T-cell (primary cell): ENCODE measurements around the gene SEMA5B. TPM values are rescaled to one million over a fixed set of nuclear protein-coding genes. Genes with fewer than 3 reads are reported as not detected.

Source experiments
- ATAC-seq, 4 experiments: fragments of 200-7000 bp in 3 of 4; fragments of 150-1000 bp in 1 of 4; cut with Tn5 transposase; replicated peaks in 1 of 4; 1 replicate in 3 of 4; 2 replicates in 1 of 4; pipeline ENCODE4 v1.10.0; 2021; ENCODE audit warnings: moderate library complexity in 3 of 4, mild to moderate bottlenecking in 2 of 4, moderate number of reproducible peaks in 1 of 4
- CTCF ChIA-PET, 2 donors: fragments of 300-600 bp; sonication (Branson Sonifier 250); formaldehyde crosslinking; loops; one replicate each; lab custom pipeline; 2022; ENCODE audit warnings: antibody characterized with exemption in 2 of 2; lab: Charles Lee
- POLR2A ChIA-PET, 2 donors: fragments of 300-600 bp; sonication (Branson Sonifier 250); formaldehyde crosslinking; loops; one replicate each; lab custom pipeline; 2022; ENCODE audit warnings: antibody characterized with exemption in 2 of 2; lab: Charles Lee
- DNase-seq, 35 experiments: peaks; one replicate each; pipeline versions ENCODE4 v3.0.0 to v3.0.0-alpha.2; 2013 to 2023
- H3K27ac ChIP-seq: one replicate; pipeline ENCODE4 v1.5.1; 2013; ENCODE audit warnings: low read length
- H3K27me3 ChIP-seq, 2 experiments: replicated peaks in 1 of 2; 1 replicate in 1 of 2; 2 replicates in 1 of 2; pipeline versions ENCODE4 v1.6.1 to v1.7.0; 2013; ENCODE audit warnings: low read length in 1 of 2, mixed read lengths in 1 of 2; ENCODE audit not compliant: control insufficient read depth in 2 of 2, insufficient read depth in 2 of 2; ENCODE audit errors: extremely low read depth in 1 of 2
- H3K36me3 ChIP-seq, 2 donors: 1 replicate in 1 of 2; 2 replicates in 1 of 2; pipeline versions ENCODE4 v1.6.1 to v1.7.0; 2013; ENCODE audit warnings: low read length in 1 of 2; ENCODE audit not compliant: control insufficient read depth in 2 of 2, insufficient read depth in 1 of 2; ENCODE audit errors: extremely low read depth in 1 of 2
- H3K4me1 ChIP-seq, 2 experiments: 1 replicate in 1 of 2; 2 replicates in 1 of 2; pipeline versions ENCODE4 v1.6.1 to v1.7.0; 2013; ENCODE audit warnings: low read length in 2 of 2, mixed read lengths in 1 of 2; ENCODE audit not compliant: insufficient read depth in 2 of 2, control insufficient read depth in 1 of 2; ENCODE audit errors: extremely low read depth in 1 of 2
- H3K4me3 ChIP-seq, 2 donors: 1 replicate in 1 of 2; 2 replicates in 1 of 2; pipeline versions ENCODE4 v1.5.1 to v1.7.0; 2013; ENCODE audit warnings: mild to moderate bottlenecking in 2 of 2, low read length in 1 of 2, moderate library complexity in 1 of 2; ENCODE audit not compliant: control insufficient read depth in 1 of 2; ENCODE audit errors: extremely low read depth in 1 of 2
- H3K9me3 ChIP-seq: 2 replicates; pipeline ENCODE4 v1.7.0; 2013
- H3K27ac Mint-ChIP-seq, 2 donors: one replicate each; pipeline ENCODE4 v1.8.0; 2020 to 2021; ENCODE audit warnings: mild to moderate bottlenecking in 2 of 2, mixed read lengths in 2 of 2
- H3K27me3 Mint-ChIP-seq, 2 donors: one replicate each; pipeline ENCODE4 v1.8.0; 2021 to 2022; ENCODE audit warnings: mixed read lengths in 2 of 2
- H3K36me3 Mint-ChIP-seq: one replicate; pipeline ENCODE4 v1.8.0; 2021; ENCODE audit warnings: mixed read lengths
- H3K4me1 Mint-ChIP-seq, 3 donors: one replicate each; pipeline ENCODE4 v1.8.0; 2020 to 2022; ENCODE audit warnings: mixed read lengths in 3 of 3, mild to moderate bottlenecking in 1 of 3
- H3K4me3 Mint-ChIP-seq, 3 donors: one replicate each; pipeline ENCODE4 v1.8.0; 2020 to 2022; ENCODE audit warnings: mild to moderate bottlenecking in 3 of 3, mixed read lengths in 3 of 3, moderate library complexity in 3 of 3
- H3K9me3 Mint-ChIP-seq, 3 donors: one replicate each; pipeline ENCODE4 v1.8.0; 2020 to 2022; ENCODE audit warnings: mixed read lengths in 3 of 3
- WGBS: methylation state at CpG from one replicate; pipeline ENCODE4 v1.1.5; 2013; ENCODE audit warnings: missing lambda C conversion rate; ENCODE audit not compliant: insufficient coverage; 5-methylcytosine and 5-hydroxymethylcytosine counted together
- total RNA-seq, 35 experiments: library from RNA in 6 of 35; stranded (reverse) in 6 of 35; fragments of 120-200 nt in 1 of 35; gene quantifications; one replicate each; pipeline versions ENCODE4 v1.2.1 to v1.2.4 and lab custom pipeline; 2013 to 2026

The SEMA5B gene
- total RNA-seq, 5 donors from 2014 or later (not counting 1 experiment from before 2014, with no cell fraction given) = 0.08 to 0.32 (median 0.21) TPM; not detected in 1

GRCh38 chr3:122892118-122892960 is 135.2 kb downstream of the SEMA5B start:
- H3K9me3 Mint-ChIP-seq = no peaks in the 10 kb centered on the region
- H3K36me3 ChIP-seq = no peaks in the 10 kb centered on the region
- no peaks in the 10 kb centered on the region for H3K36me3 Mint-ChIP-seq
- no peak overlapping the region for H3K4me3 ChIP-seq
- H3K4me1 Mint-ChIP-seq = peaks cover 13 to 20% (median 19%) of the 10 kb centered on the region in 3 donors
- H3K27ac Mint-ChIP-seq = no peak overlapping the region
- CTCF ChIA-PET = no interaction called here
- DNase-seq = no peak
- no peaks in the 10 kb centered on the region for H3K9me3 ChIP-seq
- peaks cover 0 to 5% of the 10 kb centered on the region in 2 experiments for H3K4me1 ChIP-seq
- ATAC-seq = no peak
- H3K27me3 ChIP-seq = no peaks in the 10 kb centered on the region
- WGBS = 94% methylated on average over 14 of the region's 21 CpGs
- H3K27ac ChIP-seq = no peak overlapping the region
- H3K4me3 Mint-ChIP-seq = no peak overlapping the region
- peaks cover 3 to 4% of the 10 kb centered on the region in 2 donors for H3K27me3 Mint-ChIP-seq
- POLR2A ChIA-PET = interaction anchor here in 1 of 2 donors (1.1 kb wide), 1 partner anchor 10 kb away, joined by 4 read pairs; no protein-coding TSS in a partner anchor

DNA sequence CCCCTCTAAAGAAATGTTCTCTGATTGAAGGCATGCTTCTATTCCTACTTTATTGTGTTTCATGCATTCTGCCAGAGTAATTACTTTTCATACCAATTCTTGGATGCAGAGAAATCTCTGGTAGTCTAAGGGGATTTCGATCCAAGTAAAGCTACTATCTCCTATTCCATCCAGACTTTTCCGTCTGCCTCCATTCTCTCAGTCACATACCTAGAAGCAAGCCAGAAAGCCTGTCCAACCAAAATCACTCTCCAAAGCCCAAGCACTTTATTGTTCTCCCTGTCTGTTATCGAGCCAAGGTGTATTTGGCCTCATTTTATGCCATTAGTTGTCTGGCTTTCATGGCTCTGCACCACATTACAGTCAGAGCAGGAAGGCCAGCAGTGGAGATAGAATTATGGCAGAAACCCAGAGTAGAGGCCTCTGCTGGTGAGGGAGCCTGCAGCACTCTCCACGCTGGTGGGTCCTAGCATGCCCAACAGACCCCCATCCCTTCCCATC is 136.8 kb downstream of the SEMA5B start:
- H3K27ac Mint-ChIP-seq = no peak overlapping the region
- no peaks in the 10 kb centered on the region for H3K9me3 ChIP-seq
- H3K4me3 Mint-ChIP-seq = no peak overlapping the region

DNA sequence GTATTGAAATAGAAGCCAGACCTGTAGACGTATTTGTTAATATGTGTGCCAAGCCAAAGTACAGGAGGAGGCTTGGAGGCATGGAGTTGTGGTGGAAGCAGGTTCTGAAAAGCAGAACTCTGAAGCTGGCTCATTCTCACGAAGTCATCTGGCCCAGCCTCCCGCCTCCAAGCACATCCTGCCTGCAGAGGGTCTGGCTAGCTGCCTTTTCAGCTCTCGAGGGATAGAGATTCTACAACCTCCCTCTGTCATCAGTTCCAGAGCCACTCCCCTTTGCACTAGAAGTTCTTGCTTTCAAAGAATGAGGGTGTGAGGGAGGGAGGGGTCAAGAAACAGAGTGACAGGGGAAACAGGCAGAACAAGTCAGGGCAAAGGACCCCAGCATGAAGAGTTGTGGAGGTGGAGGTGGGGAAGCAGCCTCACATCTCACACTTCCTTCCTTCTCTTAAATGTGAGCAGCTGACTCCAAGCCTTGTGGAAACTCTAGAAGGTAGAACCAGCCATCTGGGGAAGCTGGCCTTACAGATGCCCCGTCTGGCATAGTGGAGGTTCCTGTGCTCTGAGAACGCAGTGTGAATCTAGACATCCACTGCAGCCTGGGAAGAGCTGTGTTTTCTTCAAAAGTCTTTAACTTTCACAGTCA is 137.4 kb downstream of the SEMA5B start:
- H3K27me3 Mint-ChIP-seq = no peaks in the 10 kb centered on the region
- no peak overlapping the region for H3K27ac Mint-ChIP-seq
- Histone ChIP-seq H3K9me3 (no peaks in the 10 kb centered on the region), H3K27me3 (no peaks in the 10 kb centered on the region), H3K4me1 (peaks cover 0 to 5% of the 10 kb centered on the region in 2 experiments), H3K4me3 (no peak overlapping the region), H3K27ac (no peak overlapping the region), H3K36me3 (no peaks in the 10 kb centered on the region)
- H3K9me3 Mint-ChIP-seq = no peaks in the 10 kb centered on the region
- DNase-seq (peak in 1 of 35 experiments; percentile 6), ATAC-seq (peak in 2 of 4 experiments; percentile 37 to 53)
- H3K4me3 Mint-ChIP-seq = no peak overlapping the region
- WGBS = 40% methylated on average over 4 of the region's 6 CpGs
- POLR2A ChIA-PET = no interaction called here
- peaks cover 13 to 20% (median 19%) of the 10 kb centered on the region in 3 donors for H3K4me1 Mint-ChIP-seq
- CTCF ChIA-PET = no interaction called here
- H3K36me3 Mint-ChIP-seq = peaks cover 3% of the 10 kb centered on the region

More for the DNA sequence above, 136.8 kb downstream of the SEMA5B start:
- H3K36me3 ChIP-seq = no peaks in the 10 kb centered on the region
- 100% methylated on average over 3 of the region's 4 CpGs for WGBS
- H3K4me1 ChIP-seq = peaks cover 0 to 5% of the 10 kb centered on the region in 2 experiments
- Mint-ChIP-seq H3K9me3 (no peaks in the 10 kb centered on the region), H3K36me3 (peaks cover 3% of the 10 kb centered on the region), H3K4me1 (peaks cover 13 to 20% (median 19%) of the 10 kb centered on the region in 3 donors), H3K27me3 (no peaks in the 10 kb centered on the region)
- ChIA-PET CTCF (no interaction called here), POLR2A (interaction anchor here in 1 of 2 donors (1.1 kb wide), 1 partner anchor 9 kb away, joined by 4 read pairs; no protein-coding TSS in a partner anchor)
- ATAC-seq = no peak
- no peaks in the 10 kb centered on the region for H3K27me3 ChIP-seq
- no peak overlapping the region for H3K27ac ChIP-seq
- no peak for DNase-seq
- H3K4me3 ChIP-seq = no peak overlapping the region

DNA sequence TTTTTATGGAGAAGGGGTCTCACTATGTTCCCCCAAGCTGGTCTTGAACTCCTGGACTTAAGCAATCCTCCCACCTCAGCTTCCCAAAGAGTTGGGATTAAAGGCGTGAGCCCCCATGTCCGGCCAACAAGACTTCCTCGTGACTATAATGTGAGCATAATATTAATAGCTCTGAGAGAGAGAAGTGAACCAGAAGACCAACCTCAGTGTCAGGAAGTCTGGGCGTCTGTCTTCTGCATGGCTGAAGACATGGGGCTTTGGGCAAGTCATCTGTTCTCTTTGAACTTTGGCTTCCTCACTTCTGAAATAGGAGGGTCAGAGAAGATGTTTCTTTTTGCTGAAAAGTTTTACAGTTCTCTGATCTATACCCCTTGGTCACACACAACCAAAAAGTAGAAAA is 140.6 kb downstream of the SEMA5B start:
- no peak for ATAC-seq
- H3K4me3 Mint-ChIP-seq = no peak overlapping the region
- no peaks in the 10 kb centered on the region for H3K36me3 ChIP-seq
- no peaks in the 10 kb centered on the region for H3K27me3 ChIP-seq
- peaks cover 0 to 5% of the 10 kb centered on the region in 2 experiments for H3K4me1 ChIP-seq
- H3K4me3 ChIP-seq = no peak overlapping the region
- 63% methylated on average over 1 of the region's 4 CpGs for WGBS
- no peak overlapping the region for H3K27ac Mint-ChIP-seq
- ChIA-PET CTCF (no interaction called here), POLR2A (no interaction called here)
- peaks cover 6 to 10% (median 10%) of the 10 kb centered on the region in 3 donors for H3K4me1 Mint-ChIP-seq
- no peaks in the 10 kb centered on the region for H3K27me3 Mint-ChIP-seq
- H3K36me3 Mint-ChIP-seq = peaks cover 3% of the 10 kb centered on the region
- H3K9me3 Mint-ChIP-seq = no peaks in the 10 kb centered on the region
- no peak for DNase-seq
- no peaks in the 10 kb centered on the region for H3K9me3 ChIP-seq
- no peak overlapping the region for H3K27ac ChIP-seq

GRCh38 chr3:122886251-122886650 is 141.3 kb downstream of the SEMA5B start:
- 100% methylated on average over 1 of the region's 4 CpGs for whole genome bisulfite sequencing
- ChIA-PET CTCF (no interaction called here), POLR2A (no interaction called here)
- DNase-seq = no peak
- no peaks in the 10 kb centered on the region for H3K9me3 Mint-ChIP-seq
- H3K4me3 Mint-ChIP-seq = no peak overlapping the region
- Histone ChIP-seq H3K27ac (no peak overlapping the region), H3K36me3 (no peaks in the 10 kb centered on the region), H3K27me3 (no peaks in the 10 kb centered on the region), H3K4me3 (no peak overlapping the region), H3K9me3 (no peaks in the 10 kb centered on the region), H3K4me1 (peaks cover 0 to 5% of the 10 kb centered on the region in 2 experiments)
- peaks cover 6 to 10% (median 10%) of the 10 kb centered on the region in 3 donors for H3K4me1 Mint-ChIP-seq
- H3K27me3 Mint-ChIP-seq = no peaks in the 10 kb centered on the region
- H3K27ac Mint-ChIP-seq = no peak overlapping the region
- no peak for ATAC-seq
- H3K36me3 Mint-ChIP-seq = peaks cover 9% of the 10 kb centered on the region

- Mint-ChIP-seq H3K4me1 (no peaks in the 10 kb centered on the region), H3K36me3 (peaks cover 26% of the 10 kb centered on the region), H3K9me3 (no peaks in the 10 kb centered on the region), H3K27me3 (no peaks in the 10 kb centered on the region), H3K4me3 (no peak overlapping the region), H3K27ac (no peak overlapping the region)
- no CpG with 5 or more reads among the region's 2 CpGs for WGBS
- Histone ChIP-seq H3K4me1 (no peaks in the 10 kb centered on the region), H3K9me3 (no peaks in the 10 kb centered on the region), H3K27ac (no peak overlapping the region), H3K27me3 (no peaks in the 10 kb centered on the region), H3K4me3 (no peak overlapping the region), H3K36me3 (no peaks in the 10 kb centered on the region)
- CTCF ChIA-PET = no interaction called here
- DNase-seq (no peak), ATAC-seq (no peak)
- POLR2A ChIA-PET = interaction anchor here (0.7 to 1.1 kb wide), 2 partner anchors 8 to 9 kb away, joined by 3 to 4 read pairs; no protein-coding TSS in a partner anchor
These were observed 145.1 kb downstream of the SEMA5B start for GRCh38 chr3:122882361-122882947.
